Heart right ventricle (tissue), 16 donors: ENCODE data around the gene GRM2. TPM values are rescaled to one million over a fixed set of nuclear protein-coding genes. Genes with fewer than 3 reads are reported as not detected.

Experiments used
- ATAC-seq, 8 donors: fragments of 200-7000 bp; cut with Tn5 transposase; one replicate each; pipeline ENCODE4 v1.9.1; 2020; ENCODE audit warnings: mild to moderate bottlenecking in 8 of 8, moderate library complexity in 8 of 8, moderate number of reproducible peaks in 1 of 8
- DNase-seq, 2 donors: peaks; one replicate each; pipeline ENCODE4 v3.0.0-alpha.2; 2020
- H3K27ac ChIP-seq, 10 donors: fragments of 200-600 bp; sonication (generic) in 2 of 10; one replicate each; pipeline versions ENCODE4 v1.5.0 to v1.8.0; 2020 to 2022; ENCODE audit warnings: mild to moderate bottlenecking in 3 of 10
- H3K27me3 ChIP-seq, 7 donors: fragments of 200-600 bp; one replicate each; pipeline ENCODE4 v1.8.0; 2021 to 2022; ENCODE audit warnings: mild to moderate bottlenecking in 2 of 7
- H3K36me3 ChIP-seq, 9 donors: fragments of 200-600 bp; sonication (generic) in 1 of 9; one replicate each; pipeline versions ENCODE4 v1.5.0 to v1.8.0; 2020 to 2022; ENCODE audit warnings: mild to moderate bottlenecking in 2 of 9
- H3K4me1 ChIP-seq, 9 donors: fragments of 200-600 bp; sonication (generic) in 1 of 9; one replicate each; pipeline versions ENCODE4 v1.5.0 to v1.8.0; 2020 to 2022; ENCODE audit warnings: mild to moderate bottlenecking in 4 of 9
- H3K4me3 ChIP-seq, 10 donors: fragments of 200-600 bp; sonication (generic) in 2 of 10; one replicate each; pipeline versions ENCODE4 v1.5.0 to v1.8.0; 2020 to 2022; ENCODE audit warnings: mild to moderate bottlenecking in 7 of 10, moderate library complexity in 2 of 10
- H3K9me3 ChIP-seq, 11 donors: fragments of 200-600 bp in 10 of 11; sonication (generic) in 2 of 11; one replicate each; pipeline versions ENCODE4 v1.5.0 to v1.8.0; 2013 to 2022; ENCODE audit warnings: mild to moderate bottlenecking in 2 of 11, control low read depth in 1 of 11, moderate library complexity in 1 of 11
- CTCF ChIP-seq, 9 donors: fragments of 200-600 bp; sonication (generic) in 2 of 9; IDR thresholded peaks; one replicate each; pipeline versions ENCODE4 v1.5.0 to v1.8.0; 2021 to 2022; ENCODE audit warnings: antibody characterized with exemption in 9 of 9, mild to moderate bottlenecking in 5 of 9, moderate library complexity in 1 of 9
- WGBS, 2 donors: extraction: QIAGEN DNeasy Blood & Tissue Kit; methylation state at CpG; one replicate each; pipeline ENCODE4 v1.1.7; 2013; ENCODE audit warnings: inconsistent platforms in 1 of 2; 5-methylcytosine and 5-hydroxymethylcytosine counted together
- intact Hi-C, 10 donors: fragments of 100-400 bp; cut with DNase I; formaldehyde crosslinking; loops; one replicate each; pipeline versions ENCODE4 v1.11.1 to v1.14.2; 2022
- polyA plus RNA-seq, 2 donors: library from polyadenylated mRNA; stranded (reverse); fragments of 200-250 nt; gene quantifications; one replicate each; pipeline ENCODE4 v1.2.3, GENCODE V29; 2013
- total RNA-seq, 10 donors: library from RNA; stranded (reverse); fragmentation: NEBNext Ultra II Directional in 3 of 10; extraction: Animal tissue kit (Norgen Biotek cat#: 25700) in 3 of 10; gene quantifications; one replicate each; pipeline versions ENCODE4 v1.2.1 to v1.2.4, GENCODE V29; 2021 to 2023
- donor health status: Arrhythmogenic right ventricular cardiomyopathy.
- donor health status: ischemic (EF 13 %, LVEDD 7.1; RV severe dilation, severe dysfunction).
- donor health status: healthy with polysubstance abuse.
- donor health status: DM: no; HTN: yes; CAD: no.
- donor health status: DM: no; HTN: no; CAD: no.
- donor health status: ischemic (EF 25% LVEDD 6.9; RV normal size, moderate dysfunction).
- donor health status: ischemic (EF 25% LVEDD 5.7; RV mildly dilated, moderate dysfunction).
- donor health status: healthy.
- donor health status: DM: yes; HTN: yes; CAD: no.
- donor health status: Ischemic cardiomyopathy.
- donor health status: ischemic (EF 35%, LVEDD 5.7; RV mildly dilated, moderate dysfunction).
- donor health status: nonischemic (EF 11% LVEDD 7.7; RV severe dilation, severe dysfunction).
- donor health status: DM: yes; HTN: yes; CAD: no.
- donor health status: PGD.
- donor health status: ischemic (EF 29% LVEDD 5.4; RV normal size, mild dysfunction).
- donor health status: nonischemic (EF 23%, LVEDD 6.1; RV moderate dilation, normal function).

GRM2 gene
- total and polyA plus RNA-seq, 12 donors = 0.04 to 0.66 (median 0.37) TPM; not detected in 1

- H3K4me1 ChIP-seq = peaks cover 0 to 5% (median 0%) of the 10 kb centered on the region in 9 donors
- intact Hi-C loops = loop anchor here in 3 of 10 donors (5.0 to 10.0 kb wide), 3 partner anchors 76 to 84 kb away; no protein-coding TSS in a partner anchor
- DNase-seq = no peak
- H3K27ac ChIP-seq = no peak overlapping the region
- H3K36me3 ChIP-seq = no peaks in the 10 kb centered on the region
- H3K4me3 ChIP-seq = no peak overlapping the region
- H3K9me3 ChIP-seq = no peaks in the 10 kb centered on the region
- WGBS, 2 donors = 73 to 77% methylated on average over 8 of the region's 8 CpGs
- TF ChIP-seq CTCF (IDR thresholded peaks at IDR 0.05) = no peak
- ATAC-seq = no peak
- no peaks in the 10 kb centered on the region for H3K27me3 ChIP-seq
Observed at GRCh38 chr3:51721062-51721745, 14.3 kb downstream of the GRM2 start.

GRCh38 chr3:51722362-51722761, 15.5 kb downstream of the GRM2 start:
- intact Hi-C loops = loop anchor here in 3 of 10 donors (5.0 to 10.0 kb wide), 3 partner anchors 75 to 82 kb away; no protein-coding TSS in a partner anchor
- Histone ChIP-seq H3K4me3 (no peak overlapping the region), H3K4me1 (peaks cover 0 to 5% (median 0%) of the 10 kb centered on the region in 9 donors), H3K27me3 (no peaks in the 10 kb centered on the region), H3K9me3 (no peaks in the 10 kb centered on the region), H3K36me3 (no peaks in the 10 kb centered on the region), H3K27ac (no peak overlapping the region)
- no peak for TF ChIP-seq CTCF (IDR thresholded peaks at IDR 0.05)
- WGBS, 2 donors = 75 to 79% methylated on average over 4 of the region's 4 CpGs
- DNase-seq (no peak), ATAC-seq (no peak)

GRCh38 chr3:51727500-51727899, 20.6 kb downstream of the GRM2 start:
- Histone ChIP-seq H3K4me3 (no peak overlapping the region), H3K4me1 (no peaks in the 10 kb centered on the region), H3K36me3 (no peaks in the 10 kb centered on the region), H3K27ac (no peak overlapping the region), H3K27me3 (no peaks in the 10 kb centered on the region), H3K9me3 (peaks cover 0 to 9% (median 0%) of the 10 kb centered on the region in 11 donors)
- TF ChIP-seq CTCF (IDR thresholded peaks at IDR 0.05) = no peak
- DNase-seq (no peak), ATAC-seq (no peak)
- intact Hi-C loops = loop anchor here in 1 of 10 donors (10.0 kb wide), 1 partner anchor 77 kb away; no protein-coding TSS in a partner anchor

GRCh38 chr3:51729042-51729633, 22.3 kb downstream of the GRM2 start:
- no peaks in the 10 kb centered on the region for H3K36me3 ChIP-seq
- no peak overlapping the region for H3K4me3 ChIP-seq
- H3K27ac ChIP-seq = no peak overlapping the region
- ATAC-seq (no peak), DNase-seq (no peak)
- H3K4me1 ChIP-seq = no peaks in the 10 kb centered on the region
- TF ChIP-seq CTCF (IDR thresholded peaks at IDR 0.05) = no peak
- intact Hi-C loops = loop anchor here in 1 of 10 donors (10.0 kb wide), 1 partner anchor 76 kb away; no protein-coding TSS in a partner anchor
- H3K9me3 ChIP-seq = peaks cover 0 to 10% (median 0%) of the 10 kb centered on the region in 11 donors
- H3K27me3 ChIP-seq = peaks cover 0 to 6% (median 0%) of the 10 kb centered on the region in 7 donors
